ENCODE data around the gene CEP89. TPM values are rescaled to one million over a fixed set of nuclear protein-coding genes. Genes with fewer than 3 reads are reported as not detected.

Gene CEP89
- total RNA-seq, 1 experiment from 2014 or later, result 21.1 TPM

DNA sequence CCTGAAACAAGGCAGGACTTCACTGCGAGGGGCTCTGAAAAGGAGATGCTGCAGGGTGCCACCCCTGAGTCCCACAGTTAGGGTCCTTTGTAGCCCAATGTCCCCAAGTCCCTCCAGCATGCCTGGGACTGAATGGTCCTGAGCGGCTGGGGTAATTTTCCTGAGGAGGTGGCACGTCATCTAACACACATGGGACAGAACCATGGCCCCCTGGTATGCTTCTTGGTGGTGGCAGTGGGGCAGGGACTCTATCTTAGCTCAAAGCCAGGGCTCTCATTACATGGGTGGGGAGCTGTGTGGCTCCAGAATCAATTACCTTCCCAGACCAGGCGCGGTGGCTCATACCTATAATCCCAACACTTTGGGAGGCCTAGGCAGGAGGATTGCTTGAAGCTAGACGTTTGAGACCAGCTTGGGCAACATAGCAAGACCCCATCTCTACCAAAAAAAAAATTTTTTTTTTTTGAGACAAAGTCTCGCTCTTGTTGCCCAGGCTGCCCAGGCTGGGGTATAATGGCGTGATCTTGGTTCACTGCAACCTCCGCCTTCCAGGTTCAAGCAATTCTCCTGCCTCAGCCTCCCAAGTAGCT, 94.3 kb downstream of the CEP89 start:
- DNase-seq (ENCODE audit: low spot score), result no peak
- H3K27me3 Mint-ChIP-seq (ENCODE audit: low read depth), result no peaks in the 10 kb centered on the region

DNA sequence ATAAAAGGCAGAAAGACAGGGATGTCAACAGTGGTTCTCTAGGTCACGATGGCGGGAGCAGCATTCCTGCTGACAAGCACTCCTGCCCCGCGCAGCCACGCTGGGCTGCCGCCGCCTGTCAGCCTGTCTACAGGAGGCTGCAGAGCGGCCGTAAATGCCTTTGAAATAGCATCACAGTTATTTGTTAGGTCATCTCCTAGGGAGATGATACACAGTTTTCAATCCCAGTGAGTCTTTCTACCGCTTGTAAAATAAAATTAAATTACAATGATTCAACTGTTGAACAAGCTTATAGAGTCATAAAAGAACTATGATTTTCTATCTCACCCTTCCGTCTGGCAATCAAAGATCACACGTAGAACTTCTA, 94.9 kb downstream of the CEP89 start:
- H3K27ac Mint-ChIP-seq, result no peak overlapping the region
- ChIA-PET POLR2A (interaction anchor here (0.7 kb wide), 1 partner anchor 51 kb away, joined by 3 read pairs; no protein-coding TSS in a partner anchor), CTCF (interaction anchor here (1.4 kb wide), 1 partner anchor 8 kb away, joined by 3 read pairs; no protein-coding TSS in a partner anchor)
- H3K9me3 Mint-ChIP-seq, result peaks cover 8% of the 10 kb centered on the region
- no peaks in the 10 kb centered on the region; the same call in 1 of the 2 replicates for H3K36me3 Mint-ChIP-seq
- H3K27me3 Mint-ChIP-seq (ENCODE audit: low read depth), result no peaks in the 10 kb centered on the region
- no peak for ATAC-seq
- no peak for DNase-seq (ENCODE audit: low spot score)
- peaks cover 11% of the 10 kb centered on the region for H3K4me1 Mint-ChIP-seq
- no peak overlapping the region for H3K4me3 Mint-ChIP-seq
- TF ChIP-seq, protein P1, sequence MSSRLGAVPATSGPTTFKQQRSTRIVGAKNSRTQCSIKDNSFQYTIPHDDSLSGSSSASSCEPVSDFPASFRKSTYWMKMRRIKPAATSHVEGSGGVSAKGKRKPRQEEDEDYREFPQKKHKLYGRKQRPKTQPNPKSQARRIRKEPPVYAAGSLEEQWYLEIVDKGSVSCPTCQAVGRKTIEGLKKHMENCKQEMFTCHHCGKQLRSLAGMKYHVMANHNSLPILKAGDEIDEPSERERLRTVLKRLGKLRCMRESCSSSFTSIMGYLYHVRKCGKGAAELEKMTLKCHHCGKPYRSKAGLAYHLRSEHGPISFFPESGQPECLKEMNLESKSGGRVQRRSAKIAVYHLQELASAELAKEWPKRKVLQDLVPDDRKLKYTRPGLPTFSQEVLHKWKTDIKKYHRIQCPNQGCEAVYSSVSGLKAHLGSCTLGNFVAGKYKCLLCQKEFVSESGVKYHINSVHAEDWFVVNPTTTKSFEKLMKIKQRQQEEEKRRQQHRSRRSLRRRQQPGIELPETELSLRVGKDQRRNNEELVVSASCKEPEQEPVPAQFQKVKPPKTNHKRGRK (CRISPR knock-in tag; IDR thresholded peaks at IDR 0.05; ENCODE audit: borderline replicate concordance), result no peak
- TF ChIP-seq, protein P2, sequence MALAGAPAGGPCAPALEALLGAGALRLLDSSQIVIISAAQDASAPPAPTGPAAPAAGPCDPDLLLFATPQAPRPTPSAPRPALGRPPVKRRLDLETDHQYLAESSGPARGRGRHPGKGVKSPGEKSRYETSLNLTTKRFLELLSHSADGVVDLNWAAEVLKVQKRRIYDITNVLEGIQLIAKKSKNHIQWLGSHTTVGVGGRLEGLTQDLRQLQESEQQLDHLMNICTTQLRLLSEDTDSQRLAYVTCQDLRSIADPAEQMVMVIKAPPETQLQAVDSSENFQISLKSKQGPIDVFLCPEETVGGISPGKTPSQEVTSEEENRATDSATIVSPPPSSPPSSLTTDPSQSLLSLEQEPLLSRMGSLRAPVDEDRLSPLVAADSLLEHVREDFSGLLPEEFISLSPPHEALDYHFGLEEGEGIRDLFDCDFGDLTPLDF (CRISPR knock-in tag; IDR thresholded peaks at IDR 0.05), result no peak
- TF ChIP-seq TCF7 (CRISPR knock-in tag; IDR thresholded peaks at IDR 0.05; ENCODE audit: low read depth), result no peak
- no peak for TF ChIP-seq ZNF219 (CRISPR knock-in tag; IDR thresholded peaks at IDR 0.05; ENCODE audit: borderline replicate concordance)
- TF ChIP-seq, protein P3, sequence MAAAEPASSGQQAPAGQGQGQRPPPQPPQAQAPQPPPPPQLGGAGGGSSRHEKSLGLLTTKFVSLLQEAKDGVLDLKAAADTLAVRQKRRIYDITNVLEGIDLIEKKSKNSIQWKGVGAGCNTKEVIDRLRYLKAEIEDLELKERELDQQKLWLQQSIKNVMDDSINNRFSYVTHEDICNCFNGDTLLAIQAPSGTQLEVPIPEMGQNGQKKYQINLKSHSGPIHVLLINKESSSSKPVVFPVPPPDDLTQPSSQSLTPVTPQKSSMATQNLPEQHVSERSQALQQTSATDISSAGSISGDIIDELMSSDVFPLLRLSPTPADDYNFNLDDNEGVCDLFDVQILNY (CRISPR knock-in tag; IDR thresholded peaks at IDR 0.05), result no peak
- TF ChIP-seq SOX15 (CRISPR knock-in tag; IDR thresholded peaks at IDR 0.05), result no peak
- no peak for TF ChIP-seq RORB (CRISPR knock-in tag; IDR thresholded peaks at IDR 0.05)
- TF ChIP-seq, protein P4, sequence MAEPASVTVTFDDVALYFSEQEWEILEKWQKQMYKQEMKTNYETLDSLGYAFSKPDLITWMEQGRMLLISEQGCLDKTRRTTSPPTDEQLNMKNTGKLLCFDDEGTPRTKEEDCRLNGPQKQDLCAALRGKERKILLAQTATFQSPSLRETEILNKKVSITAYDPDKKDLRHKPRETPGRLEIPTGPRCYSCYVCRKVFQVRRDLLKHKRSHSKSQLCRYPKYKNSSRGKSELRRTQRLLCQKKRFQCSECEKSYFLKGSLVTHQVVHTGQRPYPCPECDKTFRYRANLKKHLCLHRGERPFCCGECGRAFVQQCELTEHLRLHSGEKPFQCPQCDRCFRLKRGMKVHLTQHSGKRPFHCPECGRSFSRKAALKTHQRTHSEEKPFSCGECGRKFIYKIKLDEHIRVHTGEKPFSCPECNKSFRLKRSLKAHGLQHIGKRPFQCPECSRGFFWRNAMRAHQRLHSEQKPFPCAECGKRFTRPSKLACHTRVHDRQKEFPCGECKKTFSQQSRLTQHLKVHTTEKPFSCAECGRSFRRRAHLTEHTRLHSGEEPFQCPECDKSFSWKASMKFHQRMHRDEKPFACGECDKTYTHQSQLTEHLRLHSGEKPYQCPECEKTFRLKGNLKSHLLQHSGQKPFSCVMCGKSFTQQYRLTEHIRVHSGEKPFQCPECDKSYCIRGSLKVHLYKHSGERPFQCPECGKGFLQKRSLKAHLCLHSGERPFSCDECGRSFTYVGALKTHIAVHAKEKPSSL (CRISPR knock-in tag; conservative IDR thresholded peaks at IDR 0.05), result no peak
- no peak for TF ChIP-seq ZNF232 (CRISPR knock-in tag; IDR thresholded peaks at IDR 0.05)
- TF ChIP-seq, protein P5, sequence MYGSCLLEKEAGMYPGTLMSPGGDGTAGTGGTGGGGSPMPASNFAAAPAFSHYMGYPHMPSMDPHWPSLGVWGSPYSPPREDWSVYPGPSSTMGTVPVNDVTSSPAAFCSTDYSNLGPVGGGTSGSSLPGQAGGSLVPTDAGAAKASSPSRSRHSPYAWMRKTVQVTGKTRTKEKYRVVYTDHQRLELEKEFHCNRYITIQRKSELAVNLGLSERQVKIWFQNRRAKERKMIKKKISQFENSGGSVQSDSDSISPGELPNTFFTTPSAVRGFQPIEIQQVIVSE (CRISPR knock-in tag; IDR thresholded peaks at IDR 0.05; ENCODE audit: borderline replicate concordance), result no peak
- TF ChIP-seq, protein P6, sequence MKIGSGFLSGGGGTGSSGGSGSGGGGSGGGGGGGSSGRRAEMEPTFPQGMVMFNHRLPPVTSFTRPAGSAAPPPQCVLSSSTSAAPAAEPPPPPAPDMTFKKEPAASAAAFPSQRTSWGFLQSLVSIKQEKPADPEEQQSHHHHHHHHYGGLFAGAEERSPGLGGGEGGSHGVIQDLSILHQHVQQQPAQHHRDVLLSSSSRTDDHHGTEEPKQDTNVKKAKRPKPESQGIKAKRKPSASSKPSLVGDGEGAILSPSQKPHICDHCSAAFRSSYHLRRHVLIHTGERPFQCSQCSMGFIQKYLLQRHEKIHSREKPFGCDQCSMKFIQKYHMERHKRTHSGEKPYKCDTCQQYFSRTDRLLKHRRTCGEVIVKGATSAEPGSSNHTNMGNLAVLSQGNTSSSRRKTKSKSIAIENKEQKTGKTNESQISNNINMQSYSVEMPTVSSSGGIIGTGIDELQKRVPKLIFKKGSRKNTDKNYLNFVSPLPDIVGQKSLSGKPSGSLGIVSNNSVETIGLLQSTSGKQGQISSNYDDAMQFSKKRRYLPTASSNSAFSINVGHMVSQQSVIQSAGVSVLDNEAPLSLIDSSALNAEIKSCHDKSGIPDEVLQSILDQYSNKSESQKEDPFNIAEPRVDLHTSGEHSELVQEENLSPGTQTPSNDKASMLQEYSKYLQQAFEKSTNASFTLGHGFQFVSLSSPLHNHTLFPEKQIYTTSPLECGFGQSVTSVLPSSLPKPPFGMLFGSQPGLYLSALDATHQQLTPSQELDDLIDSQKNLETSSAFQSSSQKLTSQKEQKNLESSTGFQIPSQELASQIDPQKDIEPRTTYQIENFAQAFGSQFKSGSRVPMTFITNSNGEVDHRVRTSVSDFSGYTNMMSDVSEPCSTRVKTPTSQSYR (CRISPR knock-in tag; IDR thresholded peaks at IDR 0.05), result no peak
- no peak for TF ChIP-seq SMAD4 (CRISPR knock-in tag; IDR thresholded peaks at IDR 0.05)
- TF ChIP-seq, protein P7, sequence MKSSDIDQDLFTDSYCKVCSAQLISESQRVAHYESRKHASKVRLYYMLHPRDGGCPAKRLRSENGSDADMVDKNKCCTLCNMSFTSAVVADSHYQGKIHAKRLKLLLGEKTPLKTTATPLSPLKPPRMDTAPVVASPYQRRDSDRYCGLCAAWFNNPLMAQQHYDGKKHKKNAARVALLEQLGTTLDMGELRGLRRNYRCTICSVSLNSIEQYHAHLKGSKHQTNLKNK (CRISPR knock-in tag; IDR thresholded peaks at IDR 0.05), result no peak
- TF ChIP-seq JUN (CRISPR knock-in tag; IDR thresholded peaks at IDR 0.05), result no peak
- TF ChIP-seq, protein P8, sequence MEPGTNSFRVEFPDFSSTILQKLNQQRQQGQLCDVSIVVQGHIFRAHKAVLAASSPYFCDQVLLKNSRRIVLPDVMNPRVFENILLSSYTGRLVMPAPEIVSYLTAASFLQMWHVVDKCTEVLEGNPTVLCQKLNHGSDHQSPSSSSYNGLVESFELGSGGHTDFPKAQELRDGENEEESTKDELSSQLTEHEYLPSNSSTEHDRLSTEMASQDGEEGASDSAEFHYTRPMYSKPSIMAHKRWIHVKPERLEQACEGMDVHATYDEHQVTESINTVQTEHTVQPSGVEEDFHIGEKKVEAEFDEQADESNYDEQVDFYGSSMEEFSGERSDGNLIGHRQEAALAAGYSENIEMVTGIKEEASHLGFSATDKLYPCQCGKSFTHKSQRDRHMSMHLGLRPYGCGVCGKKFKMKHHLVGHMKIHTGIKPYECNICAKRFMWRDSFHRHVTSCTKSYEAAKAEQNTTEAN (CRISPR knock-in tag; IDR thresholded peaks at IDR 0.05), result no peak

More for the DNA sequence above, 94.3 kb downstream of the CEP89 start:
- Mint-ChIP-seq H3K9me3 (peaks cover 4% of the 10 kb centered on the region; the same call in 1 of the 2 replicates), H3K4me1 (peaks cover 11% of the 10 kb centered on the region), H3K4me3 (no peak overlapping the region), H3K36me3 (no peaks in the 10 kb centered on the region), H3K27ac (no peak overlapping the region)
- no peak for ATAC-seq
- TF ChIP-seq, protein P2 (CRISPR knock-in tag; IDR thresholded peaks at IDR 0.05), result no peak
- TF ChIP-seq ZNF121 (CRISPR knock-in tag; IDR thresholded peaks at IDR 0.05) (no peak), FOXP1 (CRISPR knock-in tag; IDR thresholded peaks at IDR 0.05; ENCODE audit: borderline replicate concordance) (no peak), TCF7 (CRISPR knock-in tag; IDR thresholded peaks at IDR 0.05; ENCODE audit: low read depth) (no peak), JAZF1 (CRISPR knock-in tag; IDR thresholded peaks at IDR 0.05) (no peak), ZNF138 (CRISPR knock-in tag; conservative IDR thresholded peaks at IDR 0.05) (no peak), NR3C1 (CRISPR knock-in tag; conservative IDR thresholded peaks at IDR 0.05; ENCODE audit: low read depth) (no peak), ETV6 (CRISPR knock-in tag; IDR thresholded peaks at IDR 0.05) (no peak)
- TF ChIP-seq, protein P9, sequence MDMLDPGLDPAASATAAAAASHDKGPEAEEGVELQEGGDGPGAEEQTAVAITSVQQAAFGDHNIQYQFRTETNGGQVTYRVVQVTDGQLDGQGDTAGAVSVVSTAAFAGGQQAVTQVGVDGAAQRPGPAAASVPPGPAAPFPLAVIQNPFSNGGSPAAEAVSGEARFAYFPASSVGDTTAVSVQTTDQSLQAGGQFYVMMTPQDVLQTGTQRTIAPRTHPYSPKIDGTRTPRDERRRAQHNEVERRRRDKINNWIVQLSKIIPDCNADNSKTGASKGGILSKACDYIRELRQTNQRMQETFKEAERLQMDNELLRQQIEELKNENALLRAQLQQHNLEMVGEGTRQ (CRISPR knock-in tag; IDR thresholded peaks at IDR 0.05), result no peak
- CTCF ChIA-PET, result no interaction called here
- POLR2A ChIA-PET, result interaction anchor here (0.7 kb wide), 1 partner anchor 50 kb away, joined by 3 read pairs; no protein-coding TSS in a partner anchor
